ENCODE data around the gene CEBPE. TPM values are rescaled to one million over a fixed set of nuclear protein-coding genes. Genes with fewer than 3 reads are reported as not detected.
"Not testable (repeated sequence)": the region's sequence is repeated elsewhere in the genome, so short reads cannot be mapped to it uniquely, and the experiment has no call there.

Gene CEBPE
- total RNA-seq, 1 donor from 2014 or later: 0.31 TPM

DNA sequence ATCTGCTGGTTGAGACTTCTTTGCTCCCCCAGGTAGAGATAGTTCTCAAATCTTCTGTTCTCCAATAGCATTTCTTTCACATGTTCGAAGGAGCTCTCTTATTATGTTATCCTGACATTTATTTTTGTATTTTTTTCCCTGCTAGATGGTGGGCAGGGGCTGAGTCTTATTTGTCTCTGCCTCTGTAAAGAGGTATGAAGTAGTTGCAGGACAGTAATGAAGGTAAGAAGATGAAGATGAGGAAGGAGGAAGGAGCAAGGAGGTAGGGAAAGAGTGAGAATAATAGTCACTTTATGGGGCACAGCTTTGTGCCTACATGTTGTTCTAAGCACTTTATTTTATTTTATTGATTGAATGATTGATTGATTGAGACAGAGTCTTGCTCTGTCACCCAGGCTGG is 9.3 kb downstream of the CEBPE start:
- intact Hi-C loops (cut with DNase I): no loop called here
- DNase-seq (ENCODE audit: low spot score): no peak
- ATAC-seq: no peak

DNA sequence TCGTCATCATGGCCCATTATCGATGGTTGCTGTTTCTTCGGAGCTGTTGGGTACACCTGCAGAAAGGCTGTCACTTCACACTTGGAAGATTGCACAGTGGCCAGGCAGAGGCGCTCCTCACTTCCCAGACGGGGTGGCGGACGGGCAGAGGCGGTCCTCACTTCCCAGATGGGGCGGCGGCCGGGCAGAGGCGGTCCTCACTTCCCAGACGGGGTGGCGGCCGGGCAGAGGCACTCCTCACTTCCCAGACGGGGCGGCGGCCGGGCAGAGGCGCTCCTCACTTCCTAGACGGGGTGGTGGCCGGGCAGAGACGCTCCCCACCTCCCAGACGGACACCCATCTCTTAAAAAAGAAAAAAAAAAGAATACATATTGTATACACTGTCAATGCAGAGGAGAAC is 10.9 kb downstream of the CEBPE start:
- intact Hi-C loops (cut with DNase I); ATAC-seq; DNase-seq (ENCODE audit: low spot score): not testable (repeated sequence)

GRCh38 chr14:23107620-23108019 is 11.4 kb downstream of the CEBPE start:
- ATAC-seq; intact Hi-C loops (cut with DNase I); DNase-seq (ENCODE audit: low spot score): not testable (repeated sequence)

GRCh38 chr14:23106747-23107045 is 12.4 kb downstream of the CEBPE start:
- DNase-seq (ENCODE audit: low spot score) (no peak), ATAC-seq (no peak)
- intact Hi-C loops (cut with DNase I): no loop called here

GRCh38 chr14:23105348-23105824 is 13.7 kb downstream of the CEBPE start:
- ATAC-seq: no peak
- intact Hi-C loops (cut with DNase I): no loop called here
- no peak for DNase-seq (ENCODE audit: low spot score)

GRCh38 chr14:23104591-23105347 is 14.3 kb downstream of the CEBPE start, which contains the start of gene CIROP:
Gene CIROP (minus strand): TSS chr14:23104989. CDS start chr14:23104920, 69 bp downstream.
- DNase-seq (ENCODE audit: low spot score) (no peak), ATAC-seq (no peak)
- intact Hi-C loops (cut with DNase I): no loop called here

DNA sequence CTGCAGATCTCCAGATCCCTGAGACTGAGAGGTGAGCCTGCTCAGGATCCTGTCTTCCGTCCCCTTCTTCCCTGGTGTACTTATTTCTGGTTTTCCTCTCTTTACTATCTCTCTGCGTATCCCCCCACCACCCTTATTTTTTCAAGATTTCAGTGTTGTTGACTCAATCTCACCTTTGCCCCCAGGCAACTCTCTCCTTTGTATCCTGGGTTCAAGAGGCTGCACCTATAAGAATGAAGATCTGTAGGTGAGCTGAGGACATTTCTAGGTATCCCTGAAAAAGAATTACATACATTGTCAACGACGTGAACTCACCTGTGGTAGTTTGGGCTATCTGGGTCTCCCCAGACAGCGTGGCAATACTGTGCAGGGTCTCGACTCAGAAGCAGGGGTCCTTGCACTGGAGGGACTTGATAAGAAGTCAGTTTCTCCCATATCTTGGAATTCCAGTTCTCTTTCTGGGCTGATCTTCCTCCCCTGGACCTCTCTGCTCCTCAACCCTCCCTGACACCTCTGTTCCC is 14.9 kb downstream of the CEBPE start:
- ATAC-seq (no peak), DNase-seq (ENCODE audit: low spot score) (no peak)
- intact Hi-C loops (cut with DNase I): no loop called here

DNA sequence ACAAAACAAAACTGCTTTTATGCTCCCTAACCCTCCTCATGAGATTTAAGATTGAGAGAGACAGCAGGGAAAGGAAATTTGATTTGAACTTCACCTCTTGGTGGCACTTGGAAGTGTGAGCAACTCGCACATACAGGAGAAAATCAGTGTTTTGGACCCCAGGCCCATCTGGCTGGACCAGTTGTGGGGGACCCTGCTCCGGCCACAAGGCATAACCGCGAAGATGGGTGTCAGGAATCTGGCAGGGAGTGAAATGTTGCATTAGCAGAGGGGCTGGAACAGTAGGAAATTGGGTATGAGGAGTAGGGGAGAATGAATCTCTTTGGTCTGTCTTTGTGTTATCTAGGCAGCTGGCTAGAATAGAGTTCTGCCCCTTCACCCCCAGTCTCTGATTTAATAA is 15.5 kb downstream of the CEBPE start:
- DNase-seq (ENCODE audit: low spot score) (no peak), ATAC-seq (no peak)
- intact Hi-C loops (cut with DNase I): no loop called here

DNA sequence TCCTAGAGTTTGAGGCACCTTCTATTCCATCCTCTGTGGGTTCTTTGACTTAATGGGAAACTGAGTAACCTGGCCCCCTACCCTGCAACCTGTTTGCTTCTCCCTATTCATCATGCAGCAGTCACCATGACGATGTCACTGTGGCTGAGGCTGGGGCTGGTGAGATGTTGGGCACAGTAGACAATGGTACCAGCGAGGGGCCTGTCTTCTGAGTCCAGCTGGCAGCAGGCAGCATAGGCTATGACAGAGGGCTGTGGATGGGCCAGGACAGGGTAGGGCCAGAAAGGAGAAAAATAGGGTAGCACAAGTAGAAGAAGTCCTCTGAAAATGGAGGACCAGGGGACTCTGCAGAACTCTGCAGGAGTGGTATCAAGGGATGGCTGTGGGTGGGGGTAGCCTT is 16.3 kb downstream of the CEBPE start:
- DNase-seq (ENCODE audit: low spot score): no peak
- intact Hi-C loops (cut with DNase I): no loop called here
- no peak for ATAC-seq

DNA sequence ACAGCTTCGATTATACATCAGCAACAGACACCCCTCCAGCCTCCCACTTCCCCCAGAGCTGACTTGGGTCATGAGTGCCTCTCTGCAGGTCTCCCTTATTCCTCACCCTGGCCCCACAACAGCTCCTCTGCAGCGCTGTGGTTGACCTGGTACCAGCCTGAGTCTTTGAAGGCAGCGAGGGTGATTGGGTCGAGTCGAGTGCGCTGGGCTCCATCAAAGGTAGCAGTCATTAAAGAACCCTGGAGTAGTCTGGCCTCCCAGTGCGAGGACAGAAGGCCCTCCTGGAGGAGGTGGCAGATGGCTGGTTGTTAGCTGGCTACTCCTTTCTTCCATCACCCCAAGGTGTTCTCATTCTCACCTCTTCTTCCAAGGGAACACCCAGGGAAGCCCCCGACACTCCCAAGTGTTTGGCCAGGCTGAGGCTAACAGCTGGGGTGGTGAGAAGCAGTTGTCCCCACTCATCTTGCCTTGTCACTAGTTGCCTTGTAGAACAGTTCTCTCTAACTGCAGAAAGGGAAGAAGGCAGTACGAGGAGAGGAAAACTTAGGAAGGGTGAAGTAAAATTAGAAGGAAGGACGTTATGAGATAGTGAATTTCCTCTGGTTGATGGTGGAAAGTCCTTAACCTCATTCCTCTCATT is 16.9 kb downstream of the CEBPE start:
- intact Hi-C loops (cut with DNase I): no loop called here
- no peak for DNase-seq (ENCODE audit: low spot score)
- no peak for ATAC-seq

DNA sequence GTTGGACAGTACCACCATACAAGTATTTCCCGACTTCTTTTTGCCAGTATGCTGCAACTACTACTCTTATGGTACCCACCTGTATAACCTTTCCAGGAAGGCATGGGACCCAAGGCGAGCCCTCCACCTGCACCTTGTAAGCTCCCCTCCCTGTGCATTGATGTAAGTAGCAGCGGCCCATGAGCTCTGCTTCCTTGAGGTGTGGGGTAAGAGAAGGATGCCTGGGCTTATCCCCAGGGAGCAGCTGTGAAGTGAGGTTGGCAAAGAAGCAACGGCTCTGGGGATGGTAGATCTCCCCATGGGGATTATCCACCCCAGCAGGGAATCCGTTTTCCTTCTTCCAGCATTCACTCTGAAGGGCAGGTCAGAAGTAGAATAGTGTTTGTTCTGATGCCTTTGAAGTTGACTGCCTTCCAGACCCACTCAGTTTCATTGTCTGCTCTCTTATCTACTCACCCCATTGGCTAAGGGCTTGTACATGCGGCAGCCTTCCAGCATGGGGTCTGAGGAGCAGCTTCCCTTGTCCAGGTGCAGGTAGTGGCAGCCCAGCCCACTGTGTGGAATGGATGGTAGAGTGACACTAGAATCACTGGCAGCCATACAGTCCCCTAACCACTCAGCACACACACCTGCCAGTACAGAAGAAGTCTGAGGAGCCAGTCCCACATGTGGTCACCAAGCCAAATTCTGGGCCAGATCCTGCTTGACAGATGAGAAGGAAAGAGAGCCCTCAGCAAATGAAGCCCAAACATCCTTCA is 17.7 kb downstream of the CEBPE start:
- DNase-seq (ENCODE audit: low spot score) (no peak), ATAC-seq (no peak)
- intact Hi-C loops (cut with DNase I): no loop called here

DNA sequence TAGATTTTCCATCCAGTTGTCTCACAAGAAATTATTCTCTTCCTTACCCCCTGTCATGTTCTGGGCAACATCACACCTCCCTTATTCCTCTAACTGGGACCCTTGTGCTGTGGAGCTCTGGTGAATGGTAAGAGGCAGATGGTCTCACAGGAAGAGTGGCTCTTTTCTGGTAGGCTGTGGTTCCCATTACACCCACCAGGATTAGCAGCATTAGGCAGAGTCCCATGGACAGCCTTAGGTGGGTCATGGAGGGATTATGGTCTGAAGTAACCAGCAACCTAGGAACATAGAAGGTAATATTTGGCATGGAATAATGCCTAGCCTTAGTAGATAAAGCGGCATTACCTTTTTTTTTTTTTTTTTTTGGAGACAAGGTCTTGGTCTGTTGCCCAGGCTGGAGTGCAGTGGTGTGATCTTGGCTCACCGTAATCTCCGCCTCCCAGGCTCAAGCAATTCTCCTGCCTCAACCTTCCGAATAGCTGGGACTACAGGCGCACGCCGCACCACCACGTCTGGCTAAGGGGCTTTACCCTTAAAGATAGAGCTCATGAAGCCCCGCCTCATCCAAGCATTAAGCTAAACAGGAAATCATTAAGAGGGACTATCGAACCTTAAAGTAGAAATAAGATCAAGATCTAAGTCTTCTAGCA is 19.7 kb downstream of the CEBPE start:
- intact Hi-C loops (cut with DNase I): no loop called here

DNA sequence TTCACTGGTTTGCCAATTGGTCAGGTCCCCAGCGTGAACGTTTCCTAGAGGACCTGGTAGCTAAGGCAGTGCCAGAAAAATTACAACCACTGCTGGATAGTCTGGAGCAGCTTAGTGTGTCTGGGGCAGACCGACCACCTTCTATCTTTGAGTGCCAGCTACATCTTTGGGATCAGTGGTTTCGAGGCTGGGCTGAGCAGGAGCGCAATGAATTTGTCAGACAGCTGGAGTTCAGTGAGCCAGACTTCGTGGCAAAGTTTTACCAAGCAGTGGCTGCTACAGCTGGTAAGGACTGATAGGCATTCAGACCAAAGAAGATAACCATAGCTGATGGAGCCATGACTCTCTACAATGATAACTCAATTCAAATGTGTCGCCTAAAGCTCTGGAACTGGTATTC is 21.3 kb downstream of the CEBPE start:
- DNase-seq (ENCODE audit: low spot score) (no peak), ATAC-seq (no peak)
- intact Hi-C loops (cut with DNase I): no loop called here

More for the DNA sequence above, 19.7 kb downstream of the CEBPE start:
- DNase-seq (ENCODE audit: low spot score): no peak
- ATAC-seq: no peak

DNA sequence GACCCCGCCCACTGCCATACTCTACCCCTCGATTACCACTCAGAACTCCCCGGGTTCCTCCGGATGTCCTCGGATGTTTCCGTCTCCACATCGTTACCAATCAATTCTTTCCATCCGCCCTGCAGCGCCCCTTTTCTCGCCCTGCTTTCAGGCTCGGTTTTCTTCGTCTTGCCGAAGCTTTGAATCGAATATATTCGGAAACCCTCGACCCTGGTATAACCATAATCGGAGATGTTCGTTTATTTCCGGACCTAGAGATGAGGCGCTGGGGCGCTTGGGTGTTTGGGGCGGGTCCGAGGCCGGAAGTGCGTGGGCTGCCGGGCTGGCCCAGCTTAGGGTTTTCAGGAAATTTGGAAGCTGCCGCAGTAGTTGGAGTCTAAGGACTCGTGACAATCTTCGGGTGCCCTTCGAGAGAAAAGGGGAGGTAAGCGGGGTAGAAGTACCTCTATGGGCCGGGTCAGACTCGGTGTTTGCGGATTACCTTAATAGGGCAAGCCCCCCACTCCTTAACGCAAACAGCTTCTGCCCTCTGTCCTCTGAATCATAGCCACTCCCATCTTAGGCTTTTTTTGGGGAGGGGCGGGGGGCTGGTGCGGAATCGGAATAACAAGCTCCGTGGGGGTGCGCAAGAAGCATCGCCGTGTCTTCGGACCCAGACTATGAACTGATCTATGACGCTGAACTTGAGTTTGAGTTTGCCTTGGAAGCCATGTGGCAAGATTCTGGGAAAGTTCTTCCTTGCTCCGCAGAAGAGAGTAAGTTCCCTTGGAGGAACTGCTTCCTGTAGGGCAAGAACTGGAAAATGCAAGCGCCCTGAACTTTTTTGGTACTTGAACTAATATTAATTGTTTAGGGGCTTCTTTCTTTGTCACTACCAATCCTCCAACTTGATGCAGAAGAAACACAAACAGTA is 23.6 kb downstream of the CEBPE start, which contains the start of gene C14orf119:
Gene C14orf119, plus strand, starts transcription at position 310 of the 913 bp plus-strand sequence. CDS start 2,154 bp downstream, outside the sequence.
- intact Hi-C loops (cut with DNase I): no loop called here
- DNase-seq (ENCODE audit: low spot score): peak; percentile 100
- ATAC-seq: peak; percentile 98

GRCh38 chr14:23094666-23095195 is 24.3 kb downstream of the CEBPE start, which contains the start of gene ACIN1:
Gene ACIN1 (minus strand): TSS chr14:23095136. CDS start chr14:23095112, 24 bp downstream.
- intact Hi-C loops (cut with DNase I): no loop called here
- peak; percentile 72 for ATAC-seq
- peak; percentile 80 for DNase-seq (ENCODE audit: low spot score)

GRCh38 chr14:23093991-23094665 is 24.9 kb downstream of the CEBPE start:
- no peak for ATAC-seq
- intact Hi-C loops (cut with DNase I): no loop called here
- no peak for DNase-seq (ENCODE audit: low spot score)

GRCh38 chr14:23093526-23093925 is 25.5 kb downstream of the CEBPE start:
- intact Hi-C loops (cut with DNase I): no loop called here
- no peak for DNase-seq (ENCODE audit: low spot score)
- no peak for ATAC-seq
